ENCODE data around the gene HIVEP3.
A peak's percentile ranks its signal among the peaks of the same experiment; 100 is the strongest.

The HIVEP3 gene

DNA sequence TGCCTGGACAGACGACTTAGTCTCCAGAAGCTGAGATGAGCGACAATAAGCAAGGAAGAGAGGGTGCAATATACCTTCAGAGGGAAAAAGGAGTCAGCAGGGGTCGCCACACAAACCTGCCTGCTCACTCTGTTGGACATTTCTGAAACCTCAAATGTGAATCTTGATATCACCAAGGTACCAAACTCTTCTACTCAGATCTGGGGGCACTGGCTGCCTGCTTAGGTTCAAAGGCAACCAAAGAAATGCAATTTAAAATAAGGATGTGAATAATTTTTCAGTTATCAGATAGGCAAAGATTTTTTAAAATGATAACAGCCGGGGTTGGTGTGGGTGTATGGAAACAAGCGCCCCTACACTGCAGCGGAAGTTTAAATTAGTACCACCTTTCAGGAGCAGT lies 164.2 kb downstream of the HIVEP3 start:
- ATAC-seq (peak; percentile 35), DNase-seq (ENCODE audit: low spot score in 2 of 2) (no peak)
- no peaks in the 10 kb centered on the region for H3K9me3 Mint-ChIP-seq
- H3K4me1 Mint-ChIP-seq = peaks cover 55% of the 10 kb centered on the region
- peak overlapping the region; percentile 36 for H3K4me3 Mint-ChIP-seq
- H3K36me3 Mint-ChIP-seq = peaks cover 8% of the 10 kb centered on the region
- no peak overlapping the region for H3K27ac Mint-ChIP-seq

DNA sequence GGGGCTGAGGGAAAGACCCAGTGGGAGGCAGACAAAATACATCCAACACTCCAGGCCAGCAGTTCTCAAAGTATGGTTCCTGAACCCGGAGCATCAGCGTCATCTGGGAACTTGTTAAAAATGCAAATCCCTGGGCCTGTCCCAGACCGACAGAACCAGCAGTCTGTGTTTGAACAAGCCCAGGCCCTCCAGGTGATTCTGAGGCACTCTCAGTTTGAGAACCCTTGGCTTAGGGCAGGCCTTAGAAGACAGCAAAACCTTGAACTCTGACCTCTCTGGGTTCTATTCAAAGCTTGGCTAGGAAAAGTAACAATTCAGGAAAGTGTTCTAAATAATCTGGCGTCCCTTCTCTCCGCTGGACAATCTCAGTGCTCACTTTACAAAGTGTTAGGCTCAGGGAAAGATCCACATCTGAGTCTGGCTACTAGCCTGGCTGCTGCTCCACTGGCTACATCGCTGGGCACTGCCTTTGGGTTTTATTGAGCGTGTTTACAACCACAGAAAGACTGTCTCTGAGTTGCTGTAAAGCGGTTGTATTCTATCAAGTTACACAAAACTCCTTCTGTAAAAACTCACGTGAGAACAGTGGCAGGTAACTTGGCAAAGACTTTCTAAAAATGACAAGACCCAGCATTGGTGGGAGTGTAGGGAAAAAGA lies 166.1 kb downstream of the HIVEP3 start:
- no peak overlapping the region for H3K27ac Mint-ChIP-seq
- H3K4me1 Mint-ChIP-seq = peaks cover 65% of the 10 kb centered on the region
- ATAC-seq (no peak), DNase-seq (ENCODE audit: low spot score in 2 of 2) (no peak)
- H3K36me3 Mint-ChIP-seq = peaks cover 8% of the 10 kb centered on the region
- no peak overlapping the region for H3K4me3 Mint-ChIP-seq
- H3K9me3 Mint-ChIP-seq = no peaks in the 10 kb centered on the region

DNA sequence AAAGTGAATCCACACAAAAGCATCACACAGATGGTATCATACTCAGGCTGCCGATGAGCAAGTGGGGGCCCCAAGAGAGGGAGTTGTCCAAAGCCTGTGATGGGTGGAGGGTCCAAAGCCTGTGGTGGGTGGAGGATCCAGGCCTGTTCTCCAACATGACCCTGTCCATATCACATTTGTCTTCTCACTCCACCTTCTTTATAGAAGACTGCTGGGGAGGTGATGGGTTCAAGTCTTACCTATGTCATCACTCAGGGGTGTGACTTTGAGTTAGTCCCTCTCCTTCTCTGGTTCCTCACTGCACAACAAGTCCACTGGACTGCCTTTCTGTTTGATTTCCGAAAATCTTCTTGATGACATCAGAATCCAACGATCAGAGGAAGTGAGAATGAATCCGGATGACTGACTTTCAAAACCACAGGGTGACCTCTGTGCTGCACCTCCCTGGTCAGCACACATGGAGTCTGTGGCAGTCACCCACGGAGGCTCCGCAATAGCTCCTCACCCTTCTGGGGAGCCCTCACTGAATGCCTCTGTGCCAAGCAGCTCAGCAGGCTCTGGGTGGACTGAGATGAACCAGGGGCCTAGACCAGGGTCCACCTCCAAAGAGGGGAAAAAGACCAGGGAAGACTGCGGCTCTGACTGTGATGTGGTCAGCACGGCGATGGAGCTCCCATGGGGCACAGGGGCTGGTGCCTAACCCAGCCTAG lies 166.8 kb downstream of the HIVEP3 start:
- H3K36me3 Mint-ChIP-seq = peaks cover 8% of the 10 kb centered on the region
- H3K4me3 Mint-ChIP-seq = peak overlapping the region; percentile 49
- no peak for DNase-seq (ENCODE audit: low spot score in 2 of 2)
- no peaks in the 10 kb centered on the region for H3K9me3 Mint-ChIP-seq
- H3K4me1 Mint-ChIP-seq = peaks cover 67% of the 10 kb centered on the region
- ATAC-seq = peak; percentile 39
- H3K27ac Mint-ChIP-seq = peak overlapping the region; percentile 86

DNA sequence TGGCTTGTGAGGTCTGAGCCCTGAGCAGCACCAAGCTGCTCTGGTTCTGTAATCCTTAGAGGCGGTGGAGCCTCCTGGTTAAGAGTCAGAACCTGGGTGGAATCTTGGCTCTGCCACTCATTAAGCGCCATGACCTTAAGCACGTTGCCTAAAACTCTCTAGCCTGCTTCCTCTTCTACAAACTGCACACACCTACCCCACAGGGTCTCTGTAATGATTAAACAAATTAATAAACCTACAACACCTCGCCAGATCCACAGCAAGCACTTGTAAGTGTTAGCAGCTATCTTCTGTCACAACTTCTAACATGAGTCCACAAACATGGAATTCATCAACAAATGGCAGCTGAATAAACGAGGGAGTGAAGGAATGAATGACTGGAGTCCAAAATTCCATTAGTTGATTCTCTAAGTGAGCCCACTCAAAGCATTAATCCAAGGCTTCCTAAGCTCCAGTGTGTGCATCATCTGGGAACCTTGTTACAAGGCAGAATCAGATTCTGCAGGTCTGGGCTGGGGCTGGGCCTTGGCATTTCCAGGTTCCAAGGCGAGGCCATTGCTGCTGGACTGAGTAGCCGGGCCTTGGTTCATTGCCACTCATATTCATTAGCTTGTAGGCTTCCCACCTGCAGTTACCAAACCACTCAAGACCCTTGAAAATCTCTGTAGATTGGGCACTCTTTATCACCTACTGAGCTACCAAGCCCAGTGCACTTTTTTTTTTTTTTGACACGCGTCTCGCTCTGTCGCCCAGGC lies 168.6 kb downstream of the HIVEP3 start:
- H3K4me1 Mint-ChIP-seq = peaks cover 82% of the 10 kb centered on the region
- DNase-seq (ENCODE audit: low spot score in 2 of 2) = no peak
- H3K27ac Mint-ChIP-seq = peak overlapping the region; percentile 86
- ATAC-seq = no peak
- H3K9me3 Mint-ChIP-seq = no peaks in the 10 kb centered on the region
- H3K4me3 Mint-ChIP-seq = no peak overlapping the region
- peaks cover 8% of the 10 kb centered on the region for H3K36me3 Mint-ChIP-seq

DNA sequence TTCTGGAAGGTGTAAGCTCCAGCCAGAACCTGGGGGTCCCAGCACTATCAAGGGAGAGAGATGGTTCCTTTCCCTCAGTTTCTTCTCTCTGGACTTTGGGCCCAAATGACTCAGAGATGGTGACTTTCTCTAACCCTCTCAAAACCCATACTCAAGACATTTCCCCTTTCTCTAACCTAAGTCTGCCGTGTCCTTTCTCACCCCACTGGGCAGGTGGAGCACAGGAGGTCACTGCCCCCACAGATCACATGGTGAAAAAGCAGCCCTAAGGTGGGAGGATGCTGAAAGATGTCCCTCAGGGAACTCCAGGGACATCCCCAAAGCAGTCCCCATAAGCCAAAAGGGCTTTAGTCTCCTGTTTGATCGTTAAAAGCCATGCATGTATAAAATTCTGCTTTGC lies 173.7 kb downstream of the HIVEP3 start:
- ATAC-seq (no peak), DNase-seq (ENCODE audit: low spot score in 2 of 2) (no peak)
- Mint-ChIP-seq H3K9me3 (no peaks in the 10 kb centered on the region), H3K36me3 (no peaks in the 10 kb centered on the region), H3K27ac (peak overlapping the region; percentile 68), H3K4me1 (peaks cover 84% of the 10 kb centered on the region), H3K4me3 (no peak overlapping the region)

DNA sequence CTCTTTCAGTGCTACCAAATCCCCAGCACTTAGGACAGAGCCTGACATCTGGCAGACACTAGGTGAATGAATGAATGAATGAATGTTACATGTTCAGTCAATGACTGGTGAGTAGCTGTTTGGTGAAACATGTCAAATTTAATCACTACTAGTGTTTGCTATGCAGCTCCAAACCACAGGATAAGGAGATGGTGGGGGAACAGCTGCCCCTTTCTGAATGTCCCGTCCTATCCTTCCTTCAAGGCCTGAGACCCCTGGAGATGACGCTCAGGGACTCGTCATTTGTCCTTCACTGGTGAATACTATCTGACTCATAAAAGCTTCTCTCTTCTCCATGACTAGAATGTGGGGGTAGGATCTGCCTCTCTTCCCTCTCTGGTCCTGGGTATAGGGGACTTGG lies 175.4 kb downstream of the HIVEP3 start:
- H3K4me3 Mint-ChIP-seq = no peak overlapping the region
- ATAC-seq (no peak), DNase-seq (ENCODE audit: low spot score in 2 of 2) (no peak)
- H3K9me3 Mint-ChIP-seq = no peaks in the 10 kb centered on the region
- H3K36me3 Mint-ChIP-seq = peaks cover 10% of the 10 kb centered on the region
- peaks cover 83% of the 10 kb centered on the region for H3K4me1 Mint-ChIP-seq
- peak overlapping the region; percentile 97 for H3K27ac Mint-ChIP-seq

DNA sequence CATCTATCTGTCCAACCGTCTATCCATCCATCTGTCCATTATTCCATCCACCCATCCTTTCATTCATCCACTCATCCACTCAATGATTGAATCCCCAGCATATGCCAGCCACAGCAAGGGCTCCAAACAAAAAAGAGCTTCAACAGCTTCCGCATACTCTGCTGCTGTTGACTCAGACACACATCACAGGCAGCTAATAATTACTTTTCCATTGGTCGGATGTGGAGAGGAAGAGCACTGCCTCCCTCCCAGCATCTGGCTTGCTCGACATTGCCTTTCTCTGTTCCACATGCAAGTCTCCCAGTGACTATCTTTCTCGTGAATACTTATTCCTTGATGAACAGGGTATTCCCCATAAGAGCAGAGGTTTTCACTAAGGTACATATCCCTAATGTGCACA lies 176.5 kb downstream of the HIVEP3 start:
- DNase-seq (ENCODE audit: low spot score in 2 of 2) = no peak
- Mint-ChIP-seq H3K27ac (peak overlapping the region; percentile 97), H3K9me3 (no peaks in the 10 kb centered on the region), H3K4me1 (peaks cover 94% of the 10 kb centered on the region), H3K4me3 (peak overlapping the region; percentile 71), H3K36me3 (peaks cover 10% of the 10 kb centered on the region)
- ATAC-seq = no peak

DNA sequence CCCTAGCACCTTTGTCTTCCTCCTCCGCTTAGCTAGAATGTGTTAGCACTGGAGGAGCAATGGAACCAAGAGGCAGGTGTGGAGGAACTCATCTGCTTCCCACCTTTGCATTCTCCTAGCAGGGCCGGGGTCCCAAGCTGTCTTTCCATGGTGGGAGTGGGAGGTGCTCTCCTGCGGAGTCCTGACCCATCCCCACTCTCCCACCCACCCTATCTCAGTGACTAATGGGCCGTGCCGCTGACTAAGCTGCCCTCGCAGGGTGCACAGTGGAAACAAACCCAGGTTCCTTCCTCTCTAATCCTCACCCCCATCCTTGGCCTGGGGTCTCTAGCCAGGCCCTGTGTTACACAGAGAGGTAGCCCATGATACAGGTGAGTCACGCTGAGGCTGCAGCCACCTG lies 177.5 kb downstream of the HIVEP3 start:
- DNase-seq (ENCODE audit: low spot score in 2 of 2) (no peak), ATAC-seq (peak; percentile 45)
- H3K9me3 Mint-ChIP-seq = no peaks in the 10 kb centered on the region
- peak overlapping the region; percentile 71 for H3K4me3 Mint-ChIP-seq
- peak overlapping the region; percentile 97 for H3K27ac Mint-ChIP-seq
- peaks cover 96% of the 10 kb centered on the region for H3K4me1 Mint-ChIP-seq
- peaks cover 10% of the 10 kb centered on the region for H3K36me3 Mint-ChIP-seq

DNA sequence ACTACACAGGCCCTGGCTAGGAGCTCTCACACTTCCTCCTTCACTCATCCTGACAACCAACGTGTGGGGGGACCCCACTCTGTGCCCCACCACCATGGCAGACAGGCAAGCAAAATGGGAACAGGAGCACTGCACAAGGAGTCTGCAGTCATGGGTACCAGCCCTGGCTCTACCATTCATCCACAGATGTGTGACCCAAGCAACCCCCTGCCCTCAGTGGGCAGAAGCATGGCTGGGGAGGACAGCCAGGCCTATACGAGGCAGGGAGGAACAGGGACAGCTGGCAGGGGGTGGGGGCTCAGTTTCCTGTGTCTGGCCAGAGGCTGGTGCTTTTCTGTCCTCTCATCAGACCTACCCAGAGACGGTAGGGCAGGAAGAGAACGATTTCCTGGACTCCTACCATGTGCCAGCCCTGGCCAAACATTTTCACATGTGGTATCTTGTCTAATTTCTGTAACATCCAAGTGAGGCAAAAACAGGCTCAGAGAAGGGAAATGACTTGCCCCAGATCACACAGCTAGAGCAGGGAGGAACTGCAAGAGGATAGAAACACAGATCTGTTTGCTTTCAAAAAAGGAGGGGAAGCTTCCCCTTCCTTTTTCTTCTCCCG lies 178.0 kb downstream of the HIVEP3 start:
- peaks cover 96% of the 10 kb centered on the region for H3K4me1 Mint-ChIP-seq
- H3K27ac Mint-ChIP-seq = peak overlapping the region; percentile 97
- DNase-seq (ENCODE audit: low spot score in 2 of 2) = no peak
- peak; percentile 68 for ATAC-seq
- peak overlapping the region; percentile 71 for H3K4me3 Mint-ChIP-seq
- H3K36me3 Mint-ChIP-seq = peaks cover 10% of the 10 kb centered on the region
- no peaks in the 10 kb centered on the region for H3K9me3 Mint-ChIP-seq

DNA sequence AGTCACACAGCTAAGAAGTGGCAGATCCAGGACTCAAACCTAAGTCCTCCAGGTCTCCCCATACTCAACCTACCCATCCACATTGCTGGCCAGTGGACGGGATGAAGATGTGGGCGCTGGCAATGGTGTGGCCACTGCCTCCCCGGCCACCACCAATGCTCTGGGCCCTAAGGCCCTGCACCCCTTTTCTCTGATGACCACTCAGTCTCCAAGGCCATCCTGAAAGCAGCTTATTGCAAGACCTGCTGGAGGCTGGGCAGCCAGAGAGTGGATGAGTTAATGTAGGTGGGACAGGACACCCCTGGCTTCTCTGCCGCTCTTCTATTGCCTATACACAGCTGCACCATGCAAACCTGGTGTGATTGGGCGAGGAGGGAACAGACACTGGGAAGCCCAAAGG lies 178.7 kb downstream of the HIVEP3 start:
- Mint-ChIP-seq H3K27ac (peak overlapping the region; percentile 97), H3K4me1 (peaks cover 97% of the 10 kb centered on the region), H3K4me3 (peak overlapping the region; percentile 71), H3K36me3 (peaks cover 10% of the 10 kb centered on the region), H3K9me3 (no peaks in the 10 kb centered on the region)
- no peak for ATAC-seq
- DNase-seq (ENCODE audit: low spot score in 2 of 2) = no peak

DNA sequence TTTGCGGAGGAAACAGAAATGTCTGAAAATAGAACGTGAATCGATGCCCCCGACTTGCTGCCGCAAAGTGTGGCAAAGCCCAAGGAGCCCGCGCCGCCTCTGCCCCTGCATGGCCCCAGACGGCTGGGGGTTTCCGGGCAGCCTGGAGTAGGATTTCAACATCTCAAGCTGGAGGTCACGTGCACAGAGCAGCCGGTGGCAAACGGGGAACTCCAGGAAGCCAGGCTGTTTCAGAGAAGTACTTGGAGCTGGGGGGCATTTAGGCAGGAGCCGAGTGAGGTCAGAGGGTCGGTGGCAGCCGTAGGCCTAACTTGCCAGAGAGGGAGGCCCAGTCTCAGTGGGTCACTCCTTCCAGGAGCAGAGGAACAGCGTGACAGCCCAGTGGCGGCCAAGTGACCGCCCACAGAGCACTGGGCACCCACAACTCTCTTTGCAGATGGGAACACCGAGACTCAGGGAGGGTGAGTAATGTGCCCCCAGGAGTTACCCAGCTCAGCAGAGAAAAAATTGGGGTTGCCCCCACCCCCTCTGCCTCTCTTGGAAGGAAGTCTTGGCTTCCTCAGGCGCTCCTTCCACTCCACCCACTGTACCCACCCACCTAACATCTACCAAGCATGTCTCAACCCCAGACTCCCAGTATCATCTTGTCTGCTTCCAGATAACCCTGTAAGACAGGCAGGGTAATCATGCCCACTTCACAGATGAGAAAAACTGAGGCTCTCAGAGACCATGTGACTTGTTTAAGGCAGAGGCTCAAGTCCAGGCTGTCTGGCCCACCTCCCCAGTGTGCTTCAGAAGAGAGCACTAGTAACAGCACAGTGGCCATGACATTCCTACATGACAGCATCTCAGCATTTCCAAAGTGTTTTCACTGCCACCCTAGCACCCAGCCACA lies 179.4 kb downstream of the HIVEP3 start:
- peak; percentile 63 to 88 for DNase-seq (ENCODE audit: low spot score in 2 of 2)
- ATAC-seq = peak; percentile 78
- peak overlapping the region; percentile 71 for H3K4me3 Mint-ChIP-seq
- H3K27ac Mint-ChIP-seq = peak overlapping the region; percentile 97
- H3K9me3 Mint-ChIP-seq = no peaks in the 10 kb centered on the region
- H3K36me3 Mint-ChIP-seq = peaks cover 10% of the 10 kb centered on the region
- peaks cover 97% of the 10 kb centered on the region for H3K4me1 Mint-ChIP-seq

DNA sequence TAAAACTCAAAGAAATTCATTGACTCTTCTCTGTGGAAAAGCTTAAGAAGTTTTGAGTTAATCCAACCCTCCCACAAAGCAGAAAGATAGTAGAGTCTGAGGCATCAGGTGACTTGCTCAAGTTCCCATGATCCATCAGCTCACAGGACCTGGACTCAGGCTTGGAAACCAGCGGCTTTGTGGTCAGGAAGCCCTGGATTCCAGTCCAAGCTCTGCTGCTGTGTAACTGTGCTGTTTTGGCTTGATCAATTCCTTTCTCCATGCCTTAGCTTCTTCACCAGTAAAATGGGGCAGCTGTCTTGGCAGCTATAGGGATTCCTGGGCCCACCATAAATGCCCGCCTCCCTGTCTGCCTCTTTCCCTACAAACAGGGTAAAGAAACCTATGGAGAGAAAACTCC lies 180.2 kb downstream of the HIVEP3 start:
- ATAC-seq (no peak), DNase-seq (ENCODE audit: low spot score in 2 of 2) (no peak)
- Mint-ChIP-seq H3K27ac (peak overlapping the region; percentile 97), H3K36me3 (peaks cover 10% of the 10 kb centered on the region), H3K4me3 (peak overlapping the region; percentile 71), H3K9me3 (no peaks in the 10 kb centered on the region), H3K4me1 (peaks cover 97% of the 10 kb centered on the region)

DNA sequence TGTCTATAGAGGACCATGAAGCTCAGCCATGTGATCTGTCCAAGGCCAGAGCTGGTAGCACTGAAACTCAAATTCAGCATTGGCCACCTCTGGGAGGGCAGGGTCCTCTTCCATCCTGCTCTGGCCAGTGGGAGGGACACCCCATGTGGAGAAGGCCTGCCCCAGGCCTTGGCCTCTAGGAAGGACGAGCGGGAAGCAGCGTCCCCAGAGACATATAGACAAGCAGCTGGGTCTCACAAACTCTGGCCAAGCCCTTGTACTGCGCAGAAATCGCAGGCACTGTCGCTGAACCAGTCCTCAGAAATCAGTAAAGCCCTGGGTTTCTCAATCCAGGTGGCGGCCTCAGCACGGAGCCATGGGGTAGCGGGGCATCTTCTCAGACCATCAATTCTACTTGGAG lies 180.7 kb downstream of the HIVEP3 start:
- DNase-seq (ENCODE audit: low spot score in 2 of 2) (no peak), ATAC-seq (no peak)
- peak overlapping the region; percentile 97 for H3K27ac Mint-ChIP-seq
- no peaks in the 10 kb centered on the region for H3K9me3 Mint-ChIP-seq
- peaks cover 10% of the 10 kb centered on the region for H3K36me3 Mint-ChIP-seq
- H3K4me1 Mint-ChIP-seq = peaks cover 93% of the 10 kb centered on the region
- H3K4me3 Mint-ChIP-seq = peak overlapping the region; percentile 71

DNA sequence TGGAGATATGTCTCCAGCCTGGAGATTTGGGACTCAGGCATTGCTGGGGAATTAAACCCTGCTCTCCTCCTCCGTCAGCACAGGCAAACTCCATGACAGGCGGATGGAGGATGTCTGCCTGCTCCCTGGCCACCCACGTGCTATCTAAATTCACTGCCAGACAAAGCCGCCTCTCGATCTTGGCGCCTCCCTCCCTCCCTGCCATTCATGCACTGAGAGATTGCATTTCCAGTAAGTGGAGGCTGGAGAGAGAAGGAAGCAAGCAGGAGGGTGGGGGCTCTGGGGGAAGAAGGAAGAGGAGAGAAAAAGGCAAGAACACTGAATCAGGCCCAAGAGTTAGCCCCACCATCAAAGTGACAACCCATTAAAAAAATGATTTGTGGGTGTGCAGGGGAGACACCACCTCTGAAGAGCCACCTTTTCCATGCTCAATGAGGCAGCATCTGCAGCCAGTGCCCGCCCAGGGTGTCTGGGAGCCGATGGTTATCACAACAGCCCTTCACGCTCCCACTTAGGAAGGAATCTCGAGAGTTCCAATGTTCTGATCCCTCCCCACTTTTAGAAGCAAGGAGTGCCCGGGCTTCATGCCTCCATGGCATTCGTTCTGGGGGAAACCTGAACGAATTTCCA lies 183.0 kb downstream of the HIVEP3 start:
- no peak for ATAC-seq
- Mint-ChIP-seq H3K4me3 (no peak overlapping the region), H3K36me3 (peaks cover 10% of the 10 kb centered on the region), H3K27ac (peak overlapping the region; percentile 97), H3K9me3 (no peaks in the 10 kb centered on the region), H3K4me1 (peaks cover 77% of the 10 kb centered on the region)
- no peak for DNase-seq (ENCODE audit: low spot score in 2 of 2)
